Glomerular visceral epithelial cell (primary cell): ENCODE data around the gene CD300H.

ENCODE experiments used
- DNase-seq: peaks from one replicate; pipeline ENCODE4 v3.0.0-alpha.2; 2016; ENCODE audit errors: extremely low spot score

CD300H gene

DNA sequence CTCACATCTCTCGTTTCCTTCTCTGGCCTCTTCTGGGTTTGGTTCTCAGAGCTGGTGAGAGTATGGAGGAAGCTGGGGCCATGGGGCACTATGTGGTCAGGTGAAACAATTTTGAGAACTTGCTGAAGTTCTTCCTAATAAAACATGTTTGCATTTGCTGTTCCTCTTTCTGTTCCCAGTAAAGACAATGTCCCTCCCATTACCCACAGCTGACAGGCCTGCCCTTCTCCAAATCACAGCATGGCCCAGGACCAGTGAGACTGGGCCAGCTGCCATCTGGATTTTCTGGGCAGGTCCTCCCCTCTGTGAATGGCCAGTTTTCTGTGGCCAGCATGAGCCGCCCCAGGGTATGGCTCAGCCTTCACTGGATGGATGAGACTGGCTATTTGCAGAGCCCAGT, at the start of gene CD300H:
CD300H (minus strand) TSS at position 113 of the 400 bp plus-strand sequence.
- no peak for DNase-seq

GRCh38 chr17:74616696-74617095, 49.4 kb upstream of the CD300H start:
- DNase-seq: no peak

- DNase-seq: no peak
These were observed 44.7 kb upstream of the CD300H start for GRCh38 chr17:74612046-74612445.

GRCh38 chr17:74610108-74610507, 42.8 kb upstream of the CD300H start:
- DNase-seq: no peak

DNA sequence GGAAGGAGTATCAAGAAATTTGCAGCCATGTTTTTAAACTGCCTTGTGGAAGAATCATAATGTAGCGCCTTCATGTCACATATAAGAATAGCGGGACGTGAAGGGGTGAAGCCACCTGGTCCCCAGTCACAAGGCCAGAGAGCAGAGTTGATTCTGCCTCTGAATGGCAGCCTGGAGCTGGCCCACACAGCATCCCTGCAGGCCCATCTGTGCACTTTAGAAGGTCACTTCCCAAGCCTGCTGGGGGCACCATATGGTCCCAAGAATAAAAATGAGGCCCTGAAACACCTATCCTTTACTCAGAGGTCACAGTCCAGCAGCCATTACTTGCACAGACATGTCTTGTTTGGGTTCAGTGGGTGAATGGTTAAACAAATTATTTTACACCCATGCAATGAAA, 41.2 kb upstream of the CD300H start:
- no peak for DNase-seq

DNA sequence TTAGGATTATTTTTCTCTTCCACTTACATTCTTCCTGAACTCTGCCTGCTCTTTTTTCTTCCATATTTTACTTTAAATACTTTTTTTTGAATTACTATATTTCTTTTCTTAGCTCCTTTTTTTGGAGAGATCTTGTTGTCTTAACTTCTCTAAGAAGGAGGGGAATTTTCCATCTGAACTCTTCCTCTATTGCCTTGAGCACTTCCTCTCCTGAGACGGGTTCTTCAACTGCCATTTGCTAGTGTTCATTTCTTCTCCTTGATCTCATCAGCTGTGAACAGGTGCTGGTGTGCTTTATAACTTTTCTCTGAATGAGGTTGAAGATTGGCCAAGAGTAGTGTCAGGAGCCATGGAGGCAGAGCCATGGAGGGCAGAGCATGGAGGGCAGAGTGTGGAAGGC, 39.9 kb upstream of the CD300H start:
- DNase-seq: no peak

GRCh38 chr17:74606050-74606449, 38.7 kb upstream of the CD300H start:
- no peak for DNase-seq

DNA sequence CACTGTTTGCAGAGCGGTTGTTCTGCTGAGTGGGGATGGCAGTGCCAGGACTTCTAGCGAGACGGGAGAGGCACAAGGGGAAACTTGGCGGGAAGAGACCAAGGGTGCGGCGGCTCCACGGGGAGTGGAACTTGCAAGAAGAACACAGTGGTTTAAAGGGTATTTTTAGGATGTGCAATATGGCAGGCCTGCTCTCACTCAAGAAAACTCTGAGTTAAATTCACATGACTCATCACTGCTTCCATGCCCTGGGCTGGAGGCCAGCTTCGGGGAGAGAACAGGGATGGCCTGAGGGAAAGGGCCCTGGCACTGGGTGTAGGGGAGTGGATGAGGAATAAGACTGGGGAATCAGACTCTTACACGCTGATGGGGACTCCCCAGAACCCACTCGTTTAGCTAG, 38.1 kb upstream of the CD300H start:
- peak; percentile 59 for DNase-seq

- no peak for DNase-seq
These were observed 37.5 kb upstream of the CD300H start for GRCh38 chr17:74604761-74605160.

DNA sequence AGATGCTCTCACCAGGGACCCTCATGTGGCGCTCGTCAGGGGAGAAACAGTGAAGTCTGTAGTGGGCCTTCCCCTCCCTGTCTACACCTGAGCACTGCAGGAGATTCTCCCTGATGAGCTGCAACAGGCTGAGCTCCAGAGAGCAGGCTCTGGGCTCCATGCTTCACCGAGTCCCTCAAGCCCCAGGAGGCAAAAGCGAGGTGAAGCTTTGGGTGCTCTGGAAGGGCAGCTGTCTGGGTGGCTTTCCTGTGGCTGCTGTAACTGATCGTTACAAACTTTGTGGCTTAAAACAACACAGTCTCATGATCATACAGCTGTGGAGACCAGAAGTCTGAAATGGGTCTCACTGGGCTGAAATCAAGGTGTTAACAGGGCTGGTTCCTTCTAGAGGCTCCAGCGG, 36.9 kb upstream of the CD300H start:
- DNase-seq: peak; percentile 54

DNA sequence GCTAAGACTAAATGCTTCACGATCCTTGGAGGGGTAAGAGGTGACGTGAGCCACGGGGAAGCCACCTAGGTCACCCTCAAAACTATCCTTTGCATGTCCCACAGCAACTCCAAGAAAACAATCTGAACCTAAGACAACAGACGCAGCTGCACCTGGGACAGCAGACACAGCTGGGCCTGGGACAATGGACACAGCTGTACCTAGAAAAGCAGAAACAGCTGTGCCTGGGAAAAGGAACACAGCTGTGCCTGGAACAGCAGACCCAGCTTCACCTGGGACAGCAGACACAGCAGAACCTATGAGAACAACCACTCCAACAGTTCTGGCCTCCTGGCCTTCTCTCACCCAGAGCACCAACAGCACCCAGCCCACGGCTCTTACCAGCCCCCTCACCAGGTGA, 36.4 kb upstream of the CD300H start:
- DNase-seq: no peak

DNA sequence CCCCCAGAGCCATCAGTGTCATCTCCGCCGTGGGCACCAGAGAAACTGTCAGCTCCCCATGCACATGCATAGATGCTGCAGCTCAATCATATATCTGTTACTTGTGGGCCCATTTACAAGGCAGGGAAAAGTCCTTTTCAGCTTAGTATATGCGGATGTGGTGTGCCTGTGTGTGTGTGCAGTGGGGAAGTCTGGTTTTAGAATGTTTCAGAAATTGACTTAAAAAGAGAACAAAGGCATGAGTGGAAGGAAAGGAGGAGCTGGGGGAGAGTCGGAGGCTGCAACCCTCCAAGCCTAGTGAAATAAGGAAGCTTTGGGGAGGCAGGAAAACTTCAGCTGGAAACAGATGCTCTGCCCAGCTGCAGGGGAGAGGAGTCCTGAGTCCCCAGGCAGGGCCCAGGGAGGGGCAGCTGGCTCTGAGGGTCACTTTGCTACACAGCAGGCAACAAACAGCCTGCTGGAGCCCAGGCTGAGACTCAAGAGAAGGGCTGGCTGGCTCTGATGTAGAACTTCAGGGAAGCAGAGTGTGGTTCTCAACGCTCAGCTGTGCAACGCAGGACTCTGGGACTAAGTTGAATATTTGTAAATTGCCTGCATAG, 35.8 kb upstream of the CD300H start:
- DNase-seq: no peak

GRCh38 chr17:74601944-74602572, 34.7 kb upstream of the CD300H start:
- peak; percentile 44 for DNase-seq

GRCh38 chr17:74599448-74599939, 32.2 kb upstream of the CD300H start:
- no peak for DNase-seq

GRCh38 chr17:74599023-74599399, 31.7 kb upstream of the CD300H start:
- no peak for DNase-seq

- DNase-seq: no peak
These were observed 31.2 kb upstream of the CD300H start for GRCh38 chr17:74598346-74599022.

DNA sequence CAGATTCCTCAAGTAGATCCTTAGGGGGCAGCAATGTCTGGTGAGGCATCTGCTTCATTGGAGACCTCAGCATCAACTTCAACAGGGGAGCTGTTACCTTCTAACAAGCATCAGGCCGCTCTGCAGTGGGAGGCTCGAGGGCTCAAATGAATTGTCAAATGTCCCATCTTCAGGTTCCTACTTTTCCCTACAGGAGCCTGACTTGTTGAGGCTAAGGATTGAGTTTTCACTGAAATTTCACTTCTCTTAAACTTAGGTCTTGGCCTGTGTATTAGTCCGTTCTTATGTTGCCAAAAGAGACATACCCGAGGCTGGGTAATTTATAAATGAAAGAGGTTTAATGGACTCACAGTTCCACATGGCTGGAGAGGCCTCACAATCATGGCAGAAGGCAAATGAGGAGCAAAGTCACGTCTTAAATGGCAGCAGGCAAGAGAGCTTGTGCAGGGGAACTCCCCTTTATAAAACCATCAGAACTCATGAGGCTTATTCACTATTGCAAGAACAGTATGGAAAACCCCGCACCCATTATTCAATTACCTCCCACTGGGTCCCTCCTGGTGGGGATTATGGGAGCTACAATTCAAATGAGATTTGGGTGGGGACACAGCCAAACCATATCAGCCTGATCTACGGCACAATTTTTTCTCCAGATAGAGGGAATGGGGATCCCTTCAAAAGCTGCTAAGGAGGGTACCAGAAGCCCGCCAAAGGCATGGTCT, 29.9 kb upstream of the CD300H start:
- DNase-seq: no peak

DNA sequence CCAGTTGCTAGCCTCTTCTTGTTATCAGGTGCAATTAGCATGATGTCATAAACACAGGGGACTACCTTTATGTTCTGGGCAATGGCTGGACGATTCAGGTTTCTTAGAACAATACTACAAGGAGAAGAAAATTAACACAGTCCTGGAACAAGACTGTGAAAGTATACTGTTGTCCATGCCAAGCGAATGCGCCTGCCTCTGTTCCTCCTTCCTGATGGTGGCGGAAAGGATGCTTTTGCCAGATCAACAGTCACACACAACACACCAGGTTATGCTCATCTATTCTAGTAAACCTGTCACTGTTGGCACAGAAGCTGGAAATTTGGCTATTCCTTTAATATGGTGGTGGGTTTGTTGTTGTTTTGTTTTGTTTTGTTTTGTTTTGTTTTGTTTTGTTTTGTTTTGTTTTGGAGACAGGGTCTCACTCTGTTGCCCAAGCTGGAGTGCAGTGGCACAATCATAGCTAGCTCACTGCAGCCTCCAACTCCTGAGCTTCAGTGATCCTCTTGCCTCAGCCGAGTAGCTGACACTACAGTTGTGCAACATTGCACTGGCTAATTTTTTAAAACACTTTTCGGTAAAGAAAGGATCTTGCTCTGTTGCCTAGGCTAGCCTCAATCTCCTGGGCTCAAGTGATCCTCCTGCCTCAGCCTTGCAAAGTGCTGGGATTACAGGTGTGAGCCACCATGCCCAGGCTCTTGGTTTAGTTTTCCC, 27.9 kb upstream of the CD300H start:
- no peak for DNase-seq

DNA sequence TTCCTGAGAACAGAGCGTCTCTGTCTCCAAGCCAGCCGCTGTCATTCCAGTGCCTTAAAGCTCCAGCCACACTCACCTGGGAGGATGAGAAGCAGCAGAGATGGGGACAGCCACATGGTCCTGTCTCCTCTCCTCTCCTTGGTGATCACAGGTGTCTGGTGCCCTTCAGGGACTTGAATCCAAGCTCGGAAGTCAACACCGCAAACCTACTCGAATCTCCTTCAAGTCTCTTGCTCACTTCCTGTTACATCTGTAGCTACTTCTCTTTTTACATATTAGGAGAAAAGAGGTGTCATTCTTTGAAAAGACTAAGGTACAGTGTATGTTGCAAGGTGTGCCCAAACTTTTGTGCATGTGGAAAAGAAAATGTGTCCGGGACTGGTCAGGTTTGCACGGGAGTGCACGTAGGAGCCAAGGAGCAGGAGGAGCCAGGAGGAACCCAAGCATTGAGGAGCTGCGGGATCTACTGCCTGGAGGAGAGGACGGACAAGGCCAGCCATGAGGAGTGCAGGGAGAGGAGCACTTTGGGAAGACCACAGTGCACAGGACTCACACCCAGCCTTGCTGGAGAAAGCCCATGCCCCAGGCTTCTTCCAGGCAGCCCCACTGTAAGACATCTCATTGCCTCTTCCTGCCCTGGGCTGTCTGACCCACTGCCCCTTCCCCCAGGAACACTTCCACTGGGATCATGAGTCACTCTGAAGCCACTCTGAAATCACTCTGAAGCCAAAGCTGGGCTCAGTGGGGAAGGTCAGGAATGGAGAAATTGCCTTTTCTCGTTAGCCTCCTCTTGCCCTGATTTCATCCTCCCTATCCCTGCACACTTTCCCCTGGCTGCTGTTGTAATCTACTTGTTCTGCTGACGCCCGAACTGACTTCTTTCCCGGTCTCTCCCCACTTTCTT, 25.0 kb upstream of the CD300H start, which contains the start of gene CD300LD:
CD300LD (minus strand) TSS at position 197 of the 904 bp plus-strand sequence; CDS start at position 116, 81 bp downstream.
- DNase-seq: no peak

DNA sequence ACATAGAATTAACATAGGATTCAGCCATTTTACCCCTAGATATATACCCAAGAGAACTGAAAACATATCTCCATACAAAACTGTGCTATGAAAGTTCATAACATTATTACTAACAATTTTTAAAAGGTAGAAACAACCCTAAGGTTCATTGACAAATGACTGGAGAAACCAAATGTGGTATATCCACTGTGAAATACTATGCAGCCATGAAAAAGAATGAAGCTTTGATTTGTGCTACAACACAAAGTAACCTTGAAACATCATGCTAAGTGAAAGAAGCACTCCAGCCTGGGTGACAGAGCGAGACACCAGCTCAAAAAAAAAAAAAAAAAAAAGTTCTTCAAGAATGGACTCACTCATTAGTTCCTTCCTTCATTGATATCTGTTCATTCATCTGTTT, 24.2 kb upstream of the CD300H start:
- DNase-seq: no peak

- no peak for DNase-seq
These were observed 18.4 kb upstream of the CD300H start for GRCh38 chr17:74585711-74586110.
